SK-N-SH (cell line): ENCODE data around the gene PSMG4.

Experiments used
- ELF1 ChIP-seq: IDR thresholded peaks from 2 replicates; pipeline ENCODE4 v1.4.0; 2012
- GABPA ChIP-seq: IDR thresholded peaks from 2 replicates; pipeline ENCODE4 v1.4.0; 2012; ENCODE audit warnings: low read depth, mild to moderate bottlenecking
- GATA2 ChIP-seq: sonication (generic); formaldehyde crosslinking; IDR thresholded peaks from 2 replicates; pipeline ENCODE4 v1.5.0; 2020; ENCODE audit warnings: mild to moderate bottlenecking, missing genetic modification reagents
- TF ChIP-seq, protein P1 (sequence below): IDR thresholded peaks from 2 replicates; pipeline ENCODE4 v1.6.1; 2012; ENCODE audit warnings: mild to moderate bottlenecking, low read depth, low read length, moderate library complexity
- TF ChIP-seq, protein P2 (sequence below): fragments of 200-600 bp; sonication (generic); IDR thresholded peaks from 2 replicates; pipeline ENCODE4 v1.6.1; 2017; ENCODE audit warnings: antibody characterized with exemption, mild to moderate bottlenecking, moderate library complexity

DNA sequence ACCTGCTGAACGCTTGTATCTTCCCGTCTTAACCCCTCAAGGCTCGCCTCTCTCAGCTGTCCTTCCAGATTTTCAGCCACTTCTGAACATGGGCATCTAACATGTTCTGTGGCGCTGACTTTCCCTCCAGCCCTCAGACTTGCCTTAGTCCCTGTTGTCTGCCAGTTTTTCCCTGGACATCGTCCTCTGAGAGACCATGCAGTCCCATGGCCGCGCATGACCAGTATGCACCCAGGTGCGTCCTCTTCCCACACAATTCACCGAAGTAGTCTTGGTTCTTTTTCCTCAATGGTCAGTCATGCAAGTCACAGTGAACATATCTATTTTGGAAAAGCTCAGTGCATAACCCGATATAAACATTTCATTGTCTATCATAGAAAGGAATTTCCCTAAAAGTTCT is 40.5 kb upstream of the PSMG4 start:
- TF ChIP-seq, protein P1, sequence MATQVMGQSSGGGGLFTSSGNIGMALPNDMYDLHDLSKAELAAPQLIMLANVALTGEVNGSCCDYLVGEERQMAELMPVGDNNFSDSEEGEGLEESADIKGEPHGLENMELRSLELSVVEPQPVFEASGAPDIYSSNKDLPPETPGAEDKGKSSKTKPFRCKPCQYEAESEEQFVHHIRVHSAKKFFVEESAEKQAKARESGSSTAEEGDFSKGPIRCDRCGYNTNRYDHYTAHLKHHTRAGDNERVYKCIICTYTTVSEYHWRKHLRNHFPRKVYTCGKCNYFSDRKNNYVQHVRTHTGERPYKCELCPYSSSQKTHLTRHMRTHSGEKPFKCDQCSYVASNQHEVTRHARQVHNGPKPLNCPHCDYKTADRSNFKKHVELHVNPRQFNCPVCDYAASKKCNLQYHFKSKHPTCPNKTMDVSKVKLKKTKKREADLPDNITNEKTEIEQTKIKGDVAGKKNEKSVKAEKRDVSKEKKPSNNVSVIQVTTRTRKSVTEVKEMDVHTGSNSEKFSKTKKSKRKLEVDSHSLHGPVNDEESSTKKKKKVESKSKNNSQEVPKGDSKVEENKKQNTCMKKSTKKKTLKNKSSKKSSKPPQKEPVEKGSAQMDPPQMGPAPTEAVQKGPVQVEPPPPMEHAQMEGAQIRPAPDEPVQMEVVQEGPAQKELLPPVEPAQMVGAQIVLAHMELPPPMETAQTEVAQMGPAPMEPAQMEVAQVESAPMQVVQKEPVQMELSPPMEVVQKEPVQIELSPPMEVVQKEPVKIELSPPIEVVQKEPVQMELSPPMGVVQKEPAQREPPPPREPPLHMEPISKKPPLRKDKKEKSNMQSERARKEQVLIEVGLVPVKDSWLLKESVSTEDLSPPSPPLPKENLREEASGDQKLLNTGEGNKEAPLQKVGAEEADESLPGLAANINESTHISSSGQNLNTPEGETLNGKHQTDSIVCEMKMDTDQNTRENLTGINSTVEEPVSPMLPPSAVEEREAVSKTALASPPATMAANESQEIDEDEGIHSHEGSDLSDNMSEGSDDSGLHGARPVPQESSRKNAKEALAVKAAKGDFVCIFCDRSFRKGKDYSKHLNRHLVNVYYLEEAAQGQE: no peak
- TF ChIP-seq GATA2 (CRISPR knock-in tag) (no peak), ELF1 (no peak), GABPA (no peak)
- TF ChIP-seq, protein P2, sequence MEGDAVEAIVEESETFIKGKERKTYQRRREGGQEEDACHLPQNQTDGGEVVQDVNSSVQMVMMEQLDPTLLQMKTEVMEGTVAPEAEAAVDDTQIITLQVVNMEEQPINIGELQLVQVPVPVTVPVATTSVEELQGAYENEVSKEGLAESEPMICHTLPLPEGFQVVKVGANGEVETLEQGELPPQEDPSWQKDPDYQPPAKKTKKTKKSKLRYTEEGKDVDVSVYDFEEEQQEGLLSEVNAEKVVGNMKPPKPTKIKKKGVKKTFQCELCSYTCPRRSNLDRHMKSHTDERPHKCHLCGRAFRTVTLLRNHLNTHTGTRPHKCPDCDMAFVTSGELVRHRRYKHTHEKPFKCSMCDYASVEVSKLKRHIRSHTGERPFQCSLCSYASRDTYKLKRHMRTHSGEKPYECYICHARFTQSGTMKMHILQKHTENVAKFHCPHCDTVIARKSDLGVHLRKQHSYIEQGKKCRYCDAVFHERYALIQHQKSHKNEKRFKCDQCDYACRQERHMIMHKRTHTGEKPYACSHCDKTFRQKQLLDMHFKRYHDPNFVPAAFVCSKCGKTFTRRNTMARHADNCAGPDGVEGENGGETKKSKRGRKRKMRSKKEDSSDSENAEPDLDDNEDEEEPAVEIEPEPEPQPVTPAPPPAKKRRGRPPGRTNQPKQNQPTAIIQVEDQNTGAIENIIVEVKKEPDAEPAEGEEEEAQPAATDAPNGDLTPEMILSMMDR: no peak
